ENCODE data around the gene NOD1.

- TF ChIP-seq EZH2 (IDR thresholded peaks at IDR 0.05) (no peak), POLR2AphosphoS5 (IDR thresholded peaks at IDR 0.05; ENCODE audit: borderline replicate concordance, low read depth, low read length) (no peak)
Measured at GRCh38 chr7:30436518-30436917, 42.1 kb downstream of the NOD1 start.

Measured in SK-N-MC (cell line).